GM23248 (cell line): ENCODE results near the gene SHB. TPM values are rescaled to one million over a fixed set of nuclear protein-coding genes. Genes with fewer than 3 reads are reported as not detected.

Source experiments
- DNase-seq: peaks from one replicate; pipeline ENCODE4 v3.0.0-alpha.2; 2015
- H2AFZ ChIP-seq: fragments of 200-600 bp; sonication (generic); 2 replicates; pipeline ENCODE4 v1.6.1; 2016; ENCODE audit warnings: antibody characterized with exemption
- H3F3A ChIP-seq: fragments of 200-600 bp; sonication (generic); 2 replicates; pipeline ENCODE4 v1.6.1; 2016; ENCODE audit warnings: mild to moderate bottlenecking, antibody characterized with exemption, mixed run types; ENCODE audit not compliant: insufficient read depth
- H3K27ac ChIP-seq: fragments of 200-600 bp; sonication (generic); 2 replicates; pipeline ENCODE4 v1.5.1; 2016; ENCODE audit warnings: mild to moderate bottlenecking
- H3K27me3 ChIP-seq: fragments of 200-600 bp; sonication (generic); replicated peaks from 2 replicates; pipeline ENCODE4 v1.6.1; 2016; ENCODE audit warnings: mild to moderate bottlenecking; ENCODE audit not compliant: insufficient read depth
- H3K36me3 ChIP-seq: fragments of 200-600 bp; sonication (generic); 2 replicates; pipeline ENCODE4 v1.6.1; 2016; ENCODE audit warnings: low read depth, mild to moderate bottlenecking
- H3K4me1 ChIP-seq: fragments of 200-600 bp; sonication (generic); 2 replicates; pipeline ENCODE4 v1.6.1; 2016; ENCODE audit warnings: mild to moderate bottlenecking; ENCODE audit not compliant: insufficient read depth
- H3K4me2 ChIP-seq: fragments of 200-600 bp; sonication (generic); one replicate; pipeline ENCODE4 v1.6.1; 2016; ENCODE audit warnings: mild to moderate bottlenecking; ENCODE audit not compliant: unreplicated experiment
- H3K4me3 ChIP-seq: fragments of 200-600 bp; sonication (generic); 2 replicates; pipeline ENCODE4 v1.5.1; 2016; ENCODE audit warnings: mild to moderate bottlenecking
- H3K79me2 ChIP-seq: fragments of 200-600 bp; sonication (generic); 2 replicates; pipeline ENCODE4 v1.6.1; 2016; ENCODE audit warnings: mild to moderate bottlenecking; ENCODE audit not compliant: insufficient read depth
- H3K9ac ChIP-seq: fragments of 200-600 bp; sonication (generic); 2 replicates; pipeline ENCODE4 v1.6.1; 2016; ENCODE audit warnings: mild to moderate bottlenecking
- H3K9me2 ChIP-seq: fragments of 200-600 bp; sonication (generic); 2 replicates; pipeline ENCODE4 v1.6.1; 2016; ENCODE audit warnings: mixed run types, mild to moderate bottlenecking, moderate library complexity; ENCODE audit not compliant: insufficient read depth
- H3K9me3 ChIP-seq: fragments of 200-600 bp; sonication (generic); one replicate; pipeline ENCODE4 v1.6.1; 2017; ENCODE audit warnings: low read depth
- H4K20me1 ChIP-seq: fragments of 200-600 bp; sonication (generic); 2 replicates; pipeline ENCODE4 v1.6.0; 2016; ENCODE audit not compliant: insufficient read depth
- EZH2 ChIP-seq: fragments of 200-600 bp; sonication (generic); IDR thresholded peaks from 2 replicates; pipeline ENCODE4 v1.6.1; 2018; ENCODE audit warnings: antibody characterized with exemption, mild to moderate bottlenecking; ENCODE audit not compliant: insufficient read depth, poor library complexity, severe bottlenecking
- EZH2phosphoT487 ChIP-seq: fragments of 200-600 bp; sonication (generic); IDR thresholded peaks from 2 replicates; pipeline ENCODE4 v1.6.1; 2018; ENCODE audit warnings: antibody characterized with exemption, moderate library complexity, mild to moderate bottlenecking, low read depth; ENCODE audit not compliant: insufficient read depth
- WGBS, 2 experiments: methylation state at CpG; one replicate each; pipeline ENCODE4 v1.1.6; 2015 to 2017; ENCODE audit warnings: low lambda C conversion rate in 2 of 2, low coverage in 1 of 2; ENCODE audit errors: missing lambda C conversion rate in 2 of 2; 5-methylcytosine and 5-hydroxymethylcytosine counted together
- in situ Hi-C: fragments of 300-500 bp; cut with MboI; formaldehyde crosslinking; loops from 2 replicates; pipeline ENCODE4 v1.15.0; 2020
- polyA plus RNA-seq: library from polyadenylated mRNA; unstranded; fragments of >200 nt; fragmentation: Nextera tagmentation; extraction: Ambion mirVana; gene quantifications from 2 replicates; pipeline ENCODE4 v1.2.1, GENCODE V29; 2016
- total RNA-seq: library from RNA; depleted of rRNA; stranded (reverse); fragments of >200 nt; shearing (Covaris generic); gene quantifications from 2 replicates; pipeline ENCODE4 v1.2.3, GENCODE V29; 2014

Gene SHB
- total and polyA plus RNA-seq, 2 experiments from 2014 or later: 3.9 to 11.1 TPM

GRCh38 chr9:37970301-37971107 is 98.5 kb downstream of the SHB start:
- Histone ChIP-seq H3K4me1 (peaks cover 55% of the 10 kb centered on the region), H2AFZ (no peak overlapping the region), H3K9me3 (no peaks in the 10 kb centered on the region), H3K36me3 (no peaks in the 10 kb centered on the region), H3K4me2 (no peak overlapping the region), H4K20me1 (no peaks in the 10 kb centered on the region), H3K27ac (no peak overlapping the region), H3K4me3 (no peak overlapping the region), H3F3A (peaks cover 19% of the 10 kb centered on the region), H3K9ac (no peak overlapping the region), H3K79me2 (peaks cover 13% of the 10 kb centered on the region), H3K9me2 (no peaks in the 10 kb centered on the region), H3K27me3 (no peaks in the 10 kb centered on the region)
- in situ Hi-C loops: no loop called here
- WGBS, 2 experiments: 94 to 99% methylated on average over 10 to 11 of the region's 11 CpGs
- TF ChIP-seq EZH2 (no peak), EZH2phosphoT487 (no peak)
- no peak for DNase-seq

GRCh38 chr9:37969558-37970300 is 99.3 kb downstream of the SHB start:
- no peak overlapping the region for H3K4me3 ChIP-seq
- peaks cover 7% of the 10 kb centered on the region for H3K79me2 ChIP-seq
- H3K9me3 ChIP-seq: no peaks in the 10 kb centered on the region
- no peak overlapping the region for H3K27ac ChIP-seq
- H3K9ac ChIP-seq: no peak overlapping the region
- no peaks in the 10 kb centered on the region for H4K20me1 ChIP-seq
- no peaks in the 10 kb centered on the region for H3K9me2 ChIP-seq
- in situ Hi-C loops: no loop called here
- H3K36me3 ChIP-seq: no peaks in the 10 kb centered on the region
- no peaks in the 10 kb centered on the region for H3K27me3 ChIP-seq
- no peak overlapping the region for H2AFZ ChIP-seq
- H3F3A ChIP-seq: peaks cover 26% of the 10 kb centered on the region
- no peak overlapping the region for H3K4me2 ChIP-seq
- peaks cover 51% of the 10 kb centered on the region for H3K4me1 ChIP-seq
- WGBS, 2 experiments: 93 to 94% methylated on average over 11 of the region's 11 CpGs
- no peak for DNase-seq
- TF ChIP-seq EZH2: no peak
- no peak for TF ChIP-seq EZH2phosphoT487

GRCh38 chr9:37969130-37969529 is 99.9 kb downstream of the SHB start:
- no peaks in the 10 kb centered on the region for H3K27me3 ChIP-seq
- H3K4me3 ChIP-seq: no peak overlapping the region
- H3K36me3 ChIP-seq: no peaks in the 10 kb centered on the region
- no peak overlapping the region for H2AFZ ChIP-seq
- H3K4me2 ChIP-seq: no peak overlapping the region
- H3K27ac ChIP-seq: peak overlapping the region; percentile 58; the same call in 1 of the 2 replicates
- DNase-seq: peak; percentile 30
- peaks cover 29% of the 10 kb centered on the region for H3F3A ChIP-seq
- peaks cover 7% of the 10 kb centered on the region for H3K79me2 ChIP-seq
- H3K9ac ChIP-seq: no peak overlapping the region
- peaks cover 53% of the 10 kb centered on the region for H3K4me1 ChIP-seq
- 73 to 74% methylated on average over 2 of the region's 2 CpGs for whole genome bisulfite sequencing, 2 experiments
- no peaks in the 10 kb centered on the region for H3K9me2 ChIP-seq
- no peak for TF ChIP-seq EZH2
- TF ChIP-seq EZH2phosphoT487: no peak
- no peaks in the 10 kb centered on the region for H3K9me3 ChIP-seq
- H4K20me1 ChIP-seq: no peaks in the 10 kb centered on the region
- in situ Hi-C loops: no loop called here

GRCh38 chr9:37968228-37968701 is 100.8 kb downstream of the SHB start:
- peak; percentile 84 for DNase-seq
- Histone ChIP-seq H3K4me1 (peaks cover 56% of the 10 kb centered on the region), H3K9me2 (no peaks in the 10 kb centered on the region), H2AFZ (no peak overlapping the region), H4K20me1 (no peaks in the 10 kb centered on the region), H3K9me3 (no peaks in the 10 kb centered on the region), H3K27ac (peak overlapping the region; percentile 58), H3K79me2 (peaks cover 7% of the 10 kb centered on the region), H3K4me2 (no peak overlapping the region), H3F3A (peaks cover 29% of the 10 kb centered on the region), H3K9ac (0 out of 2 replicates have a peak overlapping the region, but pooled peaks have one; percentile 4), H3K4me3 (no peak overlapping the region), H3K36me3 (no peaks in the 10 kb centered on the region), H3K27me3 (no peaks in the 10 kb centered on the region)
- in situ Hi-C loops: no loop called here
- no peak for TF ChIP-seq EZH2phosphoT487
- TF ChIP-seq EZH2: no peak
- 6 to 8% methylated on average over 4 of the region's 4 CpGs for WGBS, 2 experiments
